ENCODE data around the gene NAT16.
"Not testable (repeated sequence)": the region's sequence is repeated elsewhere in the genome, so short reads cannot be mapped to it uniquely, and the experiment has no call there.

NAT16 gene

DNA sequence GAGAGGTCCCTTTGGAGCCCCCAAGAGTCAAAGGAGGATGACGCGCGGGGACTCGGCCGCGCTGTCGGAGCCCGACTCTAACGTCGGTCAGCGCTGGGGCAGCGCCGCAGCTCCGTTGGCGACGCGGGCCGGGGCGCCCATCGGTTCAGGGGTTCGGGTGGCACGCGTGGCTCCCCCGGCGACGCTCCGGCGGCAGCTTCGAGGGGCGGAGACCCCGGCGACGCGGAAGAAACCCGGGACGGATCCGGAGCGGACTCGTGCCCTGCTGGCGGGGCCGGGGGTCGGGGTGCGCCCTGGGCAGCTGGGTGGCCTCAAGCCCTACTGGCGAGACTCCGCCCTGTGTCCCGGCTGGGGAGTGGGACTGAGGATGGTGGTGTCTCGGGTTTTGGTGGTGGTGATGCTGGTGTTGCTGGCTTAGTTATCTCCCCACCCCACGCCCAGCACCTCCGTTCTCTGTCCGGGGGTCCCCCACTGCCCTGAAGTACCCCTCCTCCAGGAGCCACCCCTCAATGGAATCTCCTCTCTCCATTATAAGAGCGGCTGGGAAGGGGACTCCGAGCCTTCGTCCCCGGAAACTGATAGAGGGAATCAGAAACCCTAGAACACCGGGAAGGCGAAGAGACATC lies at the start of gene NAT16:
TSS of gene NAT16 (minus strand) at position 164 of the 626 bp plus-strand sequence. CDS start 5,486 bp downstream, outside the sequence.
- in situ Hi-C loops (cut with MboI; ENCODE audit: low sequenced_read_pairs): no loop called here

DNA sequence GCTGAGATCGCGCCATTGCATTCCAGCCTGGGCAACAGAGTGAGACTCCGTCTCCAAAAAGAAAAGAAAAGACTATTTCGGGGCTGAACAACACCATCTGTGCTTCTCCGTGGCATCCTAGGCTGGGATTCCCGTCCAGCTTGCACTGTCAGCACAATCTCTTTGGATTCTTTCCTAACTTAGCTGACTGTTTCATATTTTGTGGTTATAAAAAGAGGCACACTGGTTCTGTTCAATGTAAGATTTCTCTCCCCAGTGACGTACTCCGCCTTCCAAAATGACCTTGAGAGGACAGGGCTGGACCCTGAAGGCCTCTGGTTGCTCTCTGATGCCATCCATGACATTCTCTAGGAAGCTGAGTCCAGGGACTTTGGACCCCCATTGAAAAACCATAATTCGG lies 46.6 kb upstream of the NAT16 start:
- in situ Hi-C loops (cut with MboI; ENCODE audit: low sequenced_read_pairs): no loop called here

DNA sequence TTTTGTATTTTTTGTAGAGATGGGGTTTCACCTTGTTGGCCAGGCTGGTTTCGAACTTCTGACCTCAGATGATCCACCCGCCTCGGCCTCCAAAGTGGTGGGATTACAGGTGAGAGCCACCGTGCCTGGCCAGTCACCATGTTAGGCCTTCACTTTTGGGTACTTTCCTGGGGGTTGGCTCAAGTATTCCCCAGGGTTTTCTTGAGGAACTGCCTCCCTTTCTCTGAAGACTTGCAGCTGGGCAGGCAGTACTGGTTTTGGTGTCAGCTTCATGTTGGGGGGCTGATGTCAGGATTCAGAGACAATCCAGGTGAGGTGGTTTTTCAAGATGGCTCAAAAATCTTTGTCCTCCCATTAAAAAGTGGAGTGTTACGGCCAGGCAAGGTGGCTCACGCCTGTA lies 45.6 kb upstream of the NAT16 start:
- in situ Hi-C loops (cut with MboI; ENCODE audit: low sequenced_read_pairs): no loop called here

DNA sequence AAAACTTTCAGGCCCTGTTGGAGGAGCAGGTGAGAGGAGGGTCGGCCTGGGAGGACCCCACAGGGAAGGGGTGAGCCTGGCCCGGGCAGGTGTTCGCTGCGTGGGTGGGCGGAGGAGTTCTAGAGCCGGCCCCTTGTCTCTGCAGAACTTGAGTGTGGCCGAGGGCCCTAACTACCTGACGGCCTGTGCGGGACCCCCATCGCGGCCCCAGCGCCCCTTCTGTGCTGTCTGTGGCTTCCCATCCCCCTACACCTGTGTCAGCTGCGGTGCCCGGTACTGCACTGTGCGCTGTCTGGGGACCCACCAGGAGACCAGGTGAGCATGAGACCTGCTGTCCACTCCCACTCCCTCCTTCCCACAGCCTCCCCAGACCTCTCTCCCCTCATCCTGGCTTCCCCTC lies 43.4 kb upstream of the NAT16 start:
- in situ Hi-C loops (cut with MboI; ENCODE audit: low sequenced_read_pairs): no loop called here

- in situ Hi-C loops (cut with MboI; ENCODE audit: low sequenced_read_pairs): no loop called here
Observed at GRCh38 chr7:101222275-101222830, 42.3 kb upstream of the NAT16 start.

DNA sequence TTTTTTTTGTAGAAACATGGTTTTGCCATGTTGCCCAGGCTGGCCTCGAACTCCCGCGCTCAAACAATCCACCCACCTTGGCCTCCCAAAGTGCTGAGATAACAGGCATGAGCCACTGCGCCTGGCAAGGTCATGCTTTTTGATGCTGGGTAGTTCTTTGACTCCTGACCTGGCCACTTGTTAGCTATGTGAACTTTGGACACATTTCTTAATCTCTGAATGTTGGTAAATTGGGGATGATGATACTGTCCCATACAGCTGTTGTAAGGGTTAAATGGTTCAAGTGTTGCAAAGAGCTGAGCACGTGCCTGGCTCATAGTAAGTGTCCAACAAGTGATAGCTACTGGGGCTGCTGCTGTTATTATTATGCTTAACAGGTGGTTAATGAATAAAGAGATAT lies 40.2 kb upstream of the NAT16 start:
- in situ Hi-C loops (cut with MboI; ENCODE audit: low sequenced_read_pairs): no loop called here

GRCh38 chr7:101218236-101219125 lies 38.4 kb upstream of the NAT16 start:
- in situ Hi-C loops (cut with MboI; ENCODE audit: low sequenced_read_pairs): no loop called here

GRCh38 chr7:101217388-101218235 lies 37.5 kb upstream of the NAT16 start, which contains the start of the genes PLOD3 and ZNHIT1:
TSS of gene PLOD3 (minus strand) at chr7:101217581. CDS start at chr7:101217274, 307 bp downstream.
TSS of gene ZNHIT1 (plus strand) at chr7:101218165. CDS start at chr7:101218196, 31 bp downstream.
- in situ Hi-C loops (cut with MboI; ENCODE audit: low sequenced_read_pairs): no loop called here

DNA sequence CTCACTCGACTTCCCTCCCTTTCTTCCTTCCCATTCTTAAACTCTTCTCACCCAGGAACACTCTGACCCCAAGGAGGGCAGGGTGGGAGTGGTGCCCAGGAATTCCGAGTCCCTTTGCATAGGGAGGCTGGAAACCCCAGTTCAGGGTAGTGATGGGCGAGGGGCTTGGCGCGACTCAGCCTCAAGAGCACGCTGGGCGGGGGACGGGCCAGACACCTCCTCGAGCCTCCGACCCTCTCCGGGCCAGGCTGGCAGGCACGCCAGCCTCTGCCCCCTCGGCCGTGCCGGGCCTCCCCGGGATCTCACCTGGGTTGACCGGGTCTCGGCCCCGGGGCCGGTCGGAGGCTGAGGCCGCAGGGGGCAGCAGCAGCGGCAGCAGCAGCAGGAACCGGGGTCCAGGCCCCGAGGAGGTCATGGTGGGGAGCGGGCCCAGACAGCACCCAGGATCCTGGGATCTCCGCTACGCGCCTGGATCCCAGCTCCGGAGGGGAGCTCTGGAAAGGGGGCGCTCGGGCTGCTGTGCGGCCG lies 36.8 kb upstream of the NAT16 start:
- in situ Hi-C loops (cut with MboI; ENCODE audit: low sequenced_read_pairs): no loop called here

GRCh38 chr7:101216001-101216859 lies 36.1 kb upstream of the NAT16 start:
- in situ Hi-C loops (cut with MboI; ENCODE audit: low sequenced_read_pairs): no loop called here

- in situ Hi-C loops (cut with MboI; ENCODE audit: low sequenced_read_pairs): no loop called here
Observed at GRCh38 chr7:101212014-101212413, 31.9 kb upstream of the NAT16 start.

GRCh38 chr7:101211501-101211900 lies 31.4 kb upstream of the NAT16 start:
- in situ Hi-C loops (cut with MboI; ENCODE audit: low sequenced_read_pairs): no loop called here

- in situ Hi-C loops (cut with MboI; ENCODE audit: low sequenced_read_pairs): no loop called here
Observed at GRCh38 chr7:101210143-101210542, 30.1 kb upstream of the NAT16 start.

- in situ Hi-C loops (cut with MboI; ENCODE audit: low sequenced_read_pairs): no loop called here
Observed at GRCh38 chr7:101208794-101209193, 28.7 kb upstream of the NAT16 start.

- in situ Hi-C loops (cut with MboI; ENCODE audit: low sequenced_read_pairs): no loop called here
Observed at GRCh38 chr7:101207459-101207858, 27.4 kb upstream of the NAT16 start.

DNA sequence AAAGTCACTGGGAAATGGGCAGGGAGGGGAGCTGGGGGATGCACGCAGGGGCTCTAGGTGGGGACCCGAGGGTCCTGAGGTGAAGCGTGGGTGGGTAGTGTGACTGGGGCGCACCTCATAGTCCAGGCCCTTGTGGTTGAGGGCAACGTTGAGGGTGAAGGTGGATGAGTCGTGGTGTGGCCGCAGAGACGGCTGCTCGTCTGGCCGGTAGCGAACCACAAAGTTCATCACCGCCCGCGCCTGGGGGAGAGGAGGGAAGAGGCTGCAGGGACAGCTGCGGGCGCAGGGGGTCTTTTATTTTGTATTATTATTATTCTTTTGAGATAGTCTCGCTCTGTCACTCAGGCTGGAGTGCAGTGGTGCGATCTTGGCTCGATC lies 26.6 kb upstream of the NAT16 start:
- in situ Hi-C loops (cut with MboI; ENCODE audit: low sequenced_read_pairs): no loop called here

DNA sequence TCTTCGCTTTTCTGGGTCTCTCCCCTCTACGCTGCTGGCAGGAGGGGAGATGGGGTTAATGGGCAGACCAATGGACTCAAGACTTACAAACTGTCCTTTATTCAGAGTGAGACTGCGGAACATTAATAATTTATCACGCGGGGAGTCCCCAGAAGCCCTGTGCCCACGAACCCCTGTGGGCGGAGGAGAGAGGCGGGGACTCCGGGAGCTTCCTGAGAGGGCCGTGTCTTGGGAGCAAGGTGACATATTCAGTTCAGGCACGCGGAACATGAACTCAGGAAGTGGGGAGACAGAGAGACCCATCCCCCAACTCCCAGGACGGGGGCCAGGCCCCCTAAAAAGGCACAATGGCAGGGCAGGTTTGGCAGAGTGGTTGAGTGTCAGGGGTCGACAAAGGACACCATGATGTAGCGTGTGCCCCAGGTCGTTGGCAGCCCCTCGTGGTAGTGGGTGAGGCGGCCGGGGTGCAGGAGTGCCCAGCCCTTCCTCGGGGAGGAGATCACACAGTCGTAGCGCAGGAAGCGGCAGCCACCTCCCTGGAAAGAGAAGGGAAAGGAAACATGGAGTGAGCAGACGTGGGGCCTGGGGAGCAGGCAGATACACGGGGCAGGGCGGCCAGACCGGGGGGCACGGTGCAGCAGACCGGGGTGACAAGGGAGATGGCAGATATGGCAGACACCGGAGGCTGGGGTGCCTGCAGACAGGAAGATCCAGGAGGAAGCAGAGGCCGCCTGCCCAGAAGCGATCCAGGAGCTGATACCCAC lies 26.0 kb upstream of the NAT16 start:
- in situ Hi-C loops (cut with MboI; ENCODE audit: low sequenced_read_pairs): no loop called here

DNA sequence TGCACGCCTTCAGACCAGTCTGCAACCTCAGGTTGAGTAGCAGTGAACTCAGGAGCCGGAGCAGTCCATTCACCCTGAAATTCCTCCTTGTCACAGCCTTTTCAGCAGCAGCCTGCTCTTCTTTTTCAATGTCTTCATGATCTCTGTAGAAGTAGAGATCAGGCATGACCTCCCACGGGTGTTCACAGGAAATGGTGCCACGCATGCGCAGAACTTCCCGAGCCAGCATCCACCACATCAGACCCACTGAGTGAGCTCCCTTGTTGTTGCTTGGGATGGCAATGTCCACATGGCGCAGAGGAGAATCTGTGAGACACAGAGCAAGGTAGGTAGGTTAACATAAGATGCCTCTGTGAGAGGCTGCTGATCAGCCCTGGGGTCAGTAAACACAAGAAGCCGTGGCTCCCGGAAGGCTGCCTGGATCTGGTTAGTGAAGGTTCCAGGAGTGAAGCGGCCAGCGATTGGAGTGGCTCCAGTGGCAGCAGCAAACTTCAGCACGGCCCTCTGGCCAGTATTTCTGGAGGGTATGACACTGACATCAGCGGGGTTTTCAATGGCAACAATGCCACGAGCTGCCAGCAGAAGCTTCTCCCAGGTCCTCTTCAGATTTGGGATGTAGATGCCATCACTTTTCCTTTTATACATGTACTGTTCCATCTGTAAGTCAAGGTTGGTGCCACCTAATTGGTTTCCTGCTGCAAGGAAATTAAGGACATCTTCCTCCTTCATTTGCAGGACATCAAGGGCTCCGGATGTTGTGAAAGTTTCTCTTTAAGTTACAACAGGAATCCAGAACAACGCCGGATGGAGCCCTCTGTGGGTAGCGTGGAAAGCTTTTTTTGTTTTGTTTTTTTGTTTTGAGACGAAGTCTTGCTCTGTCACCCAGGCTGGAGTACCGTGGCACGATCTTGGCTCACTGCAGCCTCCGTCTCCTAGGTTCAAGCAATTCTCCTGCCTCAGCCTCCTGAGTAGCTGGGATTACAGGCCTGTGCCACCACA lies 23.9 kb upstream of the NAT16 start:
- in situ Hi-C loops (cut with MboI; ENCODE audit: low sequenced_read_pairs): not testable (repeated sequence)

All from HL-60/S4 treated with retinoic acid at 250 ng/mL for 4 days and 3 days (cell line).